H1 (cell line): ENCODE results near the gene PTGDS. TPM values are rescaled to one million over a fixed set of nuclear protein-coding genes. Genes with fewer than 3 reads are reported as not detected.

ENCODE experiments used
- CTCF ChIA-PET: fragments of 300-600 bp; sonication (Branson Sonifier 250); formaldehyde crosslinking; loops from one replicate; lab custom pipeline; 2021; ENCODE audit not compliant: partially characterized antibody; lab: Charles Lee
- POLR2A ChIA-PET: fragments of 300-600 bp; sonication (Branson Sonifier 250); formaldehyde crosslinking; loops from one replicate; lab custom pipeline; 2021; ENCODE audit warnings: inconsistent platforms; ENCODE audit not compliant: partially characterized antibody; lab: Charles Lee
- DNase-seq, 2 experiments: peaks; one replicate each; pipeline versions ENCODE4 v3.0.0 to v3.0.0-alpha.2; 2010 to 2022; ENCODE audit warnings: low spot score in 2 of 2, low read depth in 1 of 2, mixed read lengths in 1 of 2
- FAIRE-seq: peaks from 2 replicates; lab custom pipeline; 2011; peaks lifted over from hg19 to GRCh38; lab: Jason Lieb, UNC
- H2AFZ ChIP-seq: 2 replicates; pipeline ENCODE4 v1.8.1; 2012; ENCODE audit warnings: low read length, inconsistent platforms
- H2AK5ac ChIP-seq: 2 replicates; pipeline ENCODE4 v1.6.1; 2013; ENCODE audit warnings: low read depth, low read length
- H2BK120ac ChIP-seq: replicated peaks from 2 replicates; pipeline ENCODE3; 2013; ENCODE audit warnings: low read depth, low read length, inconsistent platforms
- H2BK12ac ChIP-seq: 2 replicates; pipeline ENCODE4 v1.6.1; 2013; ENCODE audit warnings: low read depth, low read length
- H2BK15ac ChIP-seq: 2 replicates; pipeline ENCODE4 v1.6.1; 2013; ENCODE audit warnings: low read length
- H2BK20ac ChIP-seq: 2 replicates; pipeline ENCODE4 v1.6.1; 2013; ENCODE audit warnings: low read length
- H2BK5ac ChIP-seq: 2 replicates; pipeline ENCODE4 v1.6.1; 2013; ENCODE audit warnings: low read depth, low read length
- H3K14ac ChIP-seq: 2 replicates; pipeline ENCODE4 v1.6.1; 2013; ENCODE audit warnings: inconsistent platforms; ENCODE audit not compliant: insufficient read length
- H3K18ac ChIP-seq: 2 replicates; pipeline ENCODE4 v1.6.1; 2013; ENCODE audit warnings: low read length; ENCODE audit errors: extremely low read depth
- H3K23ac ChIP-seq: 2 replicates; pipeline ENCODE4 v1.6.1; 2013; ENCODE audit warnings: inconsistent platforms; ENCODE audit not compliant: insufficient read length
- H3K23me2 ChIP-seq: 2 replicates; pipeline ENCODE4 v1.6.1; 2013; ENCODE audit warnings: low read depth, low read length
- H3K27ac ChIP-seq: 2 replicates; pipeline ENCODE4 v1.6.1; 2011; ENCODE audit warnings: low read depth, low read length, inconsistent platforms
- H3K27me3 ChIP-seq, 4 experiments: replicated peaks in 1 of 4; 1 replicate in 1 of 4; 2 replicates in 3 of 4; pipeline versions ENCODE4 v1.6.1 to v1.8.1; 2011 to 2013; ENCODE audit warnings: low read length in 3 of 4, mild to moderate bottlenecking in 3 of 4, inconsistent platforms in 2 of 4, mixed read lengths in 2 of 4, moderate library complexity in 1 of 4; ENCODE audit not compliant: control insufficient read depth in 3 of 4, insufficient read depth in 3 of 4; ENCODE audit errors: extremely low read depth in 1 of 4
- H3K36me3 ChIP-seq, 4 experiments: 2 replicates each; pipeline versions ENCODE4 v1.6.1 to v1.8.1; 2011 to 2013; ENCODE audit warnings: mild to moderate bottlenecking in 4 of 4, low read length in 3 of 4, moderate library complexity in 2 of 4, control low read depth in 1 of 4, inconsistent platforms in 1 of 4; ENCODE audit not compliant: insufficient read depth in 4 of 4, control insufficient read depth in 2 of 4
- H3K4ac ChIP-seq: replicated peaks from 2 replicates; pipeline ENCODE3; 2013; ENCODE audit warnings: low read length, low read depth, mixed read lengths, inconsistent platforms; ENCODE audit not compliant: insufficient read length
- H3K4me1 ChIP-seq, 4 experiments: replicated peaks in 1 of 4; 1 replicate in 1 of 4; 2 replicates in 3 of 4; pipeline versions ENCODE4 v1.6.1 to v1.8.1; 2011 to 2013; ENCODE audit warnings: low read length in 3 of 4, inconsistent platforms in 2 of 4, mixed read lengths in 1 of 4; ENCODE audit not compliant: insufficient read depth in 4 of 4, control insufficient read depth in 3 of 4
- H3K4me2 ChIP-seq, 2 experiments: 2 replicates each; pipeline versions ENCODE4 v1.6.1 to v1.8.1; 2011 to 2013; ENCODE audit warnings: low read depth in 2 of 2, low read length in 2 of 2, control low read depth in 1 of 2, inconsistent platforms in 1 of 2, mild to moderate bottlenecking in 1 of 2; ENCODE audit not compliant: insufficient read depth in 1 of 2
- H3K4me3 ChIP-seq, 4 experiments: fragments of 200-600, 300-600 bp in 1 of 4; sonication (generic), shearing (Covaris generic), sonication (Bioruptor Twin) in 1 of 4; 2 replicates each; pipeline versions ENCODE4 v1.5.1 to v1.8.1; 2011 to 2016; ENCODE audit warnings: low read length in 4 of 4, low read depth in 3 of 4, control low read depth in 2 of 4, inconsistent platforms in 2 of 4, mild to moderate bottlenecking in 2 of 4, mixed read lengths in 1 of 4, moderate library complexity in 1 of 4; ENCODE audit not compliant: insufficient read depth in 2 of 4; ENCODE audit errors: extremely low read depth in 1 of 4
- H3K56ac ChIP-seq: replicated peaks from 2 replicates; pipeline ENCODE3; 2013; ENCODE audit warnings: low read depth, mild to moderate bottlenecking, mixed read lengths, low read length, inconsistent platforms; ENCODE audit not compliant: insufficient read length
- H3K79me1 ChIP-seq: 2 replicates; pipeline ENCODE4 v1.6.1; 2013; ENCODE audit warnings: low read depth, low read length, control low read depth
- H3K79me2 ChIP-seq, 2 experiments: 2 replicates each; pipeline versions ENCODE4 v1.6.1 to v1.8.1; 2012 to 2013; ENCODE audit warnings: low read length in 2 of 2, mild to moderate bottlenecking in 2 of 2, inconsistent platforms in 1 of 2; ENCODE audit not compliant: insufficient read depth in 2 of 2, control insufficient read depth in 1 of 2
- H3K9ac ChIP-seq, 4 experiments: replicated peaks in 1 of 4; 1 replicate in 1 of 4; 2 replicates in 3 of 4; pipeline versions ENCODE4 v1.6.1 to v1.8.1; 2011 to 2013; ENCODE audit warnings: low read depth in 3 of 4, low read length in 3 of 4, control low read depth in 2 of 4, mild to moderate bottlenecking in 2 of 4, moderate library complexity in 2 of 4, inconsistent platforms in 1 of 4; ENCODE audit errors: extremely low read depth in 1 of 4
- H3K9me3 ChIP-seq, 2 experiments: 2 replicates each; pipeline versions ENCODE4 v1.6.1 to v1.8.1; 2012 to 2013; ENCODE audit warnings: mild to moderate bottlenecking in 2 of 2, moderate library complexity in 2 of 2, control low read depth in 1 of 2, inconsistent platforms in 1 of 2, low read depth in 1 of 2, low read length in 1 of 2, mixed read lengths in 1 of 2; ENCODE audit not compliant: insufficient read depth in 2 of 2
- H4K20me1 ChIP-seq, 2 experiments: replicated peaks in 1 of 2; 2 replicates each; pipeline versions ENCODE3 to v1.8.1; 2011 to 2013; ENCODE audit warnings: inconsistent platforms in 2 of 2, low read length in 2 of 2, mild to moderate bottlenecking in 1 of 2; ENCODE audit not compliant: insufficient read depth in 2 of 2, control insufficient read depth in 1 of 2
- H4K5ac ChIP-seq: 2 replicates; pipeline ENCODE4 v1.6.1; 2013; ENCODE audit warnings: low read length, low read depth, mixed read lengths, inconsistent platforms; ENCODE audit not compliant: insufficient read length
- H4K8ac ChIP-seq: 2 replicates; pipeline ENCODE4 v1.8.0; 2013; ENCODE audit warnings: mild to moderate bottlenecking, moderate library complexity, low read length, inconsistent platforms; ENCODE audit not compliant: insufficient read depth; ENCODE audit errors: extremely low read depth
- H4K91ac ChIP-seq: replicated peaks from 2 replicates; pipeline ENCODE3; 2013; ENCODE audit warnings: low read length, mixed read lengths, inconsistent platforms; ENCODE audit not compliant: insufficient read length
- ATF2 ChIP-seq: IDR thresholded peaks from 2 replicates; pipeline ENCODE4 v1.6.1; 2012; ENCODE audit warnings: low read length, inconsistent platforms
- CEBPB ChIP-seq: IDR thresholded peaks from 2 replicates; pipeline ENCODE4 v1.6.1; 2012; ENCODE audit warnings: low read depth, low read length
- CHD2 ChIP-seq: IDR thresholded peaks from 2 replicates; pipeline ENCODE4 v1.6.1; 2012; ENCODE audit warnings: low read length, improper control_type of control experiment
- KDM4A ChIP-seq: IDR thresholded peaks from one replicate; pipeline ENCODE4 v1.7.1; 2012; ENCODE audit warnings: low read depth, mild to moderate bottlenecking, moderate library complexity, low read length, inconsistent platforms; ENCODE audit not compliant: severe bottlenecking
- NANOG ChIP-seq: IDR thresholded peaks from 2 replicates; pipeline ENCODE4 v1.6.1; 2011; ENCODE audit warnings: low read length, low read depth, mild to moderate bottlenecking, inconsistent platforms; ENCODE audit not compliant: insufficient read depth, poor library complexity, severe bottlenecking
- NRF1 ChIP-seq: IDR thresholded peaks from 2 replicates; pipeline ENCODE4 v1.6.1; 2011; ENCODE audit warnings: mild to moderate bottlenecking, low read depth, low read length, improper control_type of control experiment
- POLR2AphosphoS5 ChIP-seq: IDR thresholded peaks from 2 replicates; pipeline ENCODE4 v1.6.1; 2011; ENCODE audit warnings: low read depth, low read length
- RXRA ChIP-seq: IDR thresholded peaks from 2 replicates; pipeline ENCODE4 v1.6.1; 2011; ENCODE audit warnings: low read depth, mild to moderate bottlenecking, low read length, moderate library complexity; ENCODE audit not compliant: insufficient read depth
- SAP30 ChIP-seq: fragments of 300-600 bp; sonication (generic); IDR thresholded peaks from 2 replicates; pipeline ENCODE4 v1.7.1; 2012; ENCODE audit warnings: low read length, moderate library complexity, mild to moderate bottlenecking, inconsistent platforms; ENCODE audit not compliant: insufficient read depth, insufficient replicate concordance
- SP2 ChIP-seq: IDR thresholded peaks from 2 replicates; pipeline ENCODE4 v1.6.1; 2012; ENCODE audit warnings: mild to moderate bottlenecking, low read length, inconsistent platforms
- SP4 ChIP-seq: IDR thresholded peaks from 2 replicates; pipeline ENCODE4 v1.6.1; 2012; ENCODE audit warnings: low read length, inconsistent platforms
- TAF7 ChIP-seq: optimal IDR thresholded peaks from 2 replicates; pipeline ENCODE3; 2011; ENCODE audit warnings: low read depth, mild to moderate bottlenecking, inconsistent platforms, low read length, moderate library complexity, borderline replicate concordance
- TEAD4 ChIP-seq: IDR thresholded peaks from 2 replicates; pipeline ENCODE4 v1.6.1; 2012; ENCODE audit warnings: low read depth, low read length, inconsistent platforms, mixed read lengths
- WGBS, 2 experiments: shearing (Covaris generic) in 1 of 2; methylation state at CpG; one replicate each; pipeline versions ENCODE4 v1.1.6 to v1.1.7; 2013 to 2015; ENCODE audit warnings: low lambda C conversion rate in 2 of 2, mixed read lengths in 2 of 2, inconsistent platforms in 1 of 2, low coverage in 1 of 2, missing lambda C conversion rate in 1 of 2; ENCODE audit not compliant: insufficient replicate concordance in 2 of 2, insufficient coverage in 1 of 2, insufficient read length in 1 of 2; ENCODE audit errors: extremely low coverage in 1 of 2, missing lambda C conversion rate in 1 of 2; 5-methylcytosine and 5-hydroxymethylcytosine counted together
- polyA plus RNA-seq, 7 experiments: library from polyadenylated mRNA; depleted of rRNA in 3 of 7; stranded (reverse) in 5 of 7; unstranded in 2 of 7; fragments of >200 nt in 5 of 7; fragments of 200-250 nt in 2 of 7; gene quantifications; 1 replicate in 5 of 7; 2 replicates in 1 of 7; 4 replicates in 1 of 7; pipeline versions ENCODE4 v1.2.1 to v1.2.3, GENCODE V29; 2011 to 2013; ENCODE audit warnings: missing spikeins in 2 of 7, mixed read lengths in 2 of 7
- total RNA-seq: library from RNA; stranded (reverse); fragmentation: NEBNext Ultra II Directional; extraction: Animal tissue kit (Norgen Biotek cat#: 25700); gene quantifications from 2 replicates; pipeline ENCODE4 v1.2.1, GENCODE V29; 2021

The PTGDS gene
- total and polyA plus RNA-seq, 2 of the 8 experiments (the other 6 are each of a cell fraction or from before 2014, with no cell fraction given), result 1.7 to 2.3 TPM

- H3K9me3 ChIP-seq, result peaks cover 0 to 27% of the 10 kb centered on the region in 2 experiments; a peak in 2 of 4 replicates
- H3K27ac ChIP-seq, result no peak overlapping the region
- no peak overlapping the region for H4K8ac ChIP-seq
- no peak overlapping the region for H2BK12ac ChIP-seq
- H2BK120ac ChIP-seq, result no peak overlapping the region
- no peak overlapping the region for H2BK20ac ChIP-seq
- H3K23me2 ChIP-seq, result no peaks in the 10 kb centered on the region; the same call in 1 of the 2 replicates
- no peak overlapping the region for H2AK5ac ChIP-seq
- no peak overlapping the region for H2AFZ ChIP-seq
- no peak overlapping the region for H2BK5ac ChIP-seq
- H4K5ac ChIP-seq, result no peak overlapping the region
- no peak overlapping the region for H3K56ac ChIP-seq
- no peak overlapping the region for H2BK15ac ChIP-seq
- DNase-seq (no peak), FAIRE-seq (no peak)
- ChIA-PET POLR2A (no interaction called here), CTCF (interaction anchor here (1.4 to 7.2 kb wide), 5 partner anchors 14 to 68 kb away, joined by 3 to 54 read pairs (median 6); partner anchors contain the start of genes ABCA2 and FUT7)
- no peaks in the 10 kb centered on the region; a peak in 1 of 7 replicates for H3K27me3 ChIP-seq
- no peaks in the 10 kb centered on the region for H3K79me1 ChIP-seq
- H3K23ac ChIP-seq, result no peak overlapping the region
- H4K91ac ChIP-seq, result no peak overlapping the region
- peaks cover 0 to 13% (median 0%) of the 10 kb centered on the region in 4 experiments; a peak in 1 of 8 replicates for H3K36me3 ChIP-seq
- H3K14ac ChIP-seq, result no peak overlapping the region
- H3K4me3 ChIP-seq, result no peak overlapping the region
- no peak overlapping the region for H3K18ac ChIP-seq
- WGBS, 2 experiments, result 95% methylated on average over 17 of the region's 21 CpGs; no CpG with 5 or more reads in 1 of the 2 experiments
- no peak overlapping the region for H3K4me2 ChIP-seq
- no peaks in the 10 kb centered on the region for H3K79me2 ChIP-seq
- peaks cover 0 to under 1% of the 10 kb centered on the region in 2 experiments for H4K20me1 ChIP-seq
- no peak overlapping the region for H3K9ac ChIP-seq
- H3K4ac ChIP-seq, result no peak overlapping the region
- H3K4me1 ChIP-seq, result peaks cover 0 to 7% (median under 1%) of the 10 kb centered on the region in 4 experiments; a peak in 2 of 7 replicates
- TF ChIP-seq KDM4A (no peak), RXRA (no peak), SAP30 (no peak), SP2 (no peak), SP4 (no peak), POLR2AphosphoS5 (no peak), ATF2 (no peak), CEBPB (no peak), TAF7 (no peak), NRF1 (no peak), TEAD4 (no peak), NANOG (no peak), CHD2 (no peak)
Measured at GRCh38 chr9:137015976-137016375, 38.7 kb downstream of the PTGDS start.
